ACC112 (cell line): ENCODE measurements around the gene LGR5.
"Not testable (repeated sequence)": the region's sequence is repeated elsewhere in the genome, so short reads cannot be mapped to it uniquely, and the experiment has no call there.

Source experiments
- H2AFZ ChIP-seq: fragments of 200-600 bp; sonication (generic); one replicate; pipeline ENCODE4 v1.6.0; 2017; ENCODE audit warnings: antibody characterized with exemption, low read length; ENCODE audit not compliant: unreplicated experiment
- H3K27ac ChIP-seq: fragments of 200-600 bp; sonication (generic); 2 replicates; pipeline ENCODE4 v1.5.1; 2014; ENCODE audit warnings: low read depth, mild to moderate bottlenecking, antibody characterized with exemption, low read length, moderate library complexity
- H3K27me3 ChIP-seq: fragments of 200-600 bp; sonication (generic); 2 replicates; pipeline ENCODE4 v1.6.1; 2014; ENCODE audit warnings: mild to moderate bottlenecking, antibody characterized with exemption, low read length, moderate library complexity, mixed read lengths; ENCODE audit not compliant: insufficient read depth
- H3K36me3 ChIP-seq: fragments of 200-600 bp; sonication (generic); 2 replicates; pipeline ENCODE4 v1.6.1; 2016; ENCODE audit warnings: mild to moderate bottlenecking, antibody characterized with exemption, low read length, moderate library complexity, mixed read lengths; ENCODE audit not compliant: insufficient read depth
- H3K4me1 ChIP-seq: fragments of 200-600 bp; sonication (generic); one replicate; pipeline ENCODE4 v1.6.1; 2016; ENCODE audit warnings: low read length, mixed read lengths; ENCODE audit not compliant: insufficient read depth, unreplicated experiment, control insufficient read depth
- H3K4me3 ChIP-seq: fragments of 200-600 bp; sonication (generic); 2 replicates; pipeline ENCODE4 v1.5.1; 2014; ENCODE audit warnings: mild to moderate bottlenecking, low read depth, low read length
- H3K79me2 ChIP-seq: fragments of 200-600 bp; sonication (generic); one replicate; pipeline ENCODE4 v1.6.0; 2016; ENCODE audit warnings: low read length; ENCODE audit not compliant: control insufficient read depth, unreplicated experiment, insufficient read depth

Gene LGR5

GRCh38 chr12:71475280-71475679 is 35.7 kb downstream of the LGR5 start:
- no peaks in the 10 kb centered on the region for H3K36me3 ChIP-seq
- no peaks in the 10 kb centered on the region for H3K79me2 ChIP-seq
- H3K27me3 ChIP-seq = no peaks in the 10 kb centered on the region
- H3K4me3 ChIP-seq = no peak overlapping the region
- no peak overlapping the region for H2AFZ ChIP-seq
- H3K27ac ChIP-seq = no peak overlapping the region
- peaks cover 6% of the 10 kb centered on the region for H3K4me1 ChIP-seq

- Histone ChIP-seq H3K27ac (peak overlapping the region; percentile 28), H3K36me3 (no peaks in the 10 kb centered on the region), H3K4me1 (peaks cover 6% of the 10 kb centered on the region), H2AFZ (no peak overlapping the region), H3K4me3 (no peak overlapping the region), H3K27me3 (no peaks in the 10 kb centered on the region), H3K79me2 (no peaks in the 10 kb centered on the region)
Observed at GRCh38 chr12:71476513-71476912, 36.9 kb downstream of the LGR5 start.

DNA sequence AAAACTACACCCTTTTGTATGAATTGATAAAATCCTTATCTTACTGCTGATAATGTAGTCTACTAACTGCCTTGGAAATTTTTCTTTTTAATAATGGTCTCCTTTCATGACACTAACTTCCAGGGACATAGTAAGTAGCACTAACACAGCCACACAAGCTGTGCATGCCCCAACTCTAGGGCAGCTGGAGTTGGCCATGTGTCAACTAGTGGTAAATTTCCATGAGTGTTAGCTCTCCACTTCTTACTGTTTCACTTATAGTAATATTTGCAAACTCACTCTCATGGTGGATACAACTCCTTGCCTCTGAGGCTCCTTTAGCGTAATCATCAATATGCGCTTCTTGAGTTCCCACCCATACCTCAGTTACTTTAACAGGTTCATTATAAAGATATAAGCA is 38.0 kb downstream of the LGR5 start:
- Histone ChIP-seq H3K79me2 (no peaks in the 10 kb centered on the region), H3K4me3 (no peak overlapping the region), H2AFZ (no peak overlapping the region), H3K4me1 (peaks cover 6% of the 10 kb centered on the region), H3K36me3 (no peaks in the 10 kb centered on the region), H3K27me3 (peaks cover 4% of the 10 kb centered on the region), H3K27ac (no peak overlapping the region)

GRCh38 chr12:71478270-71478669 is 38.7 kb downstream of the LGR5 start:
- Histone ChIP-seq H3K27ac (no peak overlapping the region), H3K4me1 (peaks cover 6% of the 10 kb centered on the region), H2AFZ (no peak overlapping the region), H3K27me3 (peaks cover 10% of the 10 kb centered on the region), H3K79me2 (no peaks in the 10 kb centered on the region), H3K36me3 (no peaks in the 10 kb centered on the region), H3K4me3 (no peak overlapping the region)

- H3K36me3 ChIP-seq = no peaks in the 10 kb centered on the region
- peak overlapping the region; percentile 51; the same call in 1 of the 2 replicates for H3K4me3 ChIP-seq
- H3K27ac ChIP-seq = no peak overlapping the region
- H3K27me3 ChIP-seq = peaks cover 23% of the 10 kb centered on the region
- H3K79me2 ChIP-seq = no peaks in the 10 kb centered on the region
- no peaks in the 10 kb centered on the region for H3K4me1 ChIP-seq
- no peak overlapping the region for H2AFZ ChIP-seq
Observed at GRCh38 chr12:71484272-71484905, 44.8 kb downstream of the LGR5 start.

- H3K79me2 ChIP-seq, H3K27me3 ChIP-seq, H3K4me1 ChIP-seq, H3K4me3 ChIP-seq, H3K27ac ChIP-seq, H2AFZ ChIP-seq, H3K36me3 ChIP-seq: not testable (repeated sequence)
Observed at GRCh38 chr12:71490844-71491243, 51.2 kb downstream of the LGR5 start.

GRCh38 chr12:71492604-71493003 is 53.0 kb downstream of the LGR5 start:
- Histone ChIP-seq H3K4me3 (no peak overlapping the region), H2AFZ (no peak overlapping the region), H3K27ac (no peak overlapping the region), H3K36me3 (no peaks in the 10 kb centered on the region), H3K4me1 (no peaks in the 10 kb centered on the region), H3K27me3 (peaks cover 3% of the 10 kb centered on the region; the same call in 1 of the 2 replicates), H3K79me2 (no peaks in the 10 kb centered on the region)

- H2AFZ ChIP-seq = no peak overlapping the region
- peaks cover 18% of the 10 kb centered on the region; the same call in 1 of the 2 replicates for H3K27me3 ChIP-seq
- no peaks in the 10 kb centered on the region for H3K4me1 ChIP-seq
- H3K4me3 ChIP-seq = no peak overlapping the region
- H3K79me2 ChIP-seq = no peaks in the 10 kb centered on the region
- H3K27ac ChIP-seq = no peak overlapping the region
- no peaks in the 10 kb centered on the region for H3K36me3 ChIP-seq
Observed at GRCh38 chr12:71499834-71500233, 60.2 kb downstream of the LGR5 start.

- Histone ChIP-seq H3K36me3 (no peaks in the 10 kb centered on the region), H3K27me3 (peaks cover 17% of the 10 kb centered on the region), H3K79me2 (no peaks in the 10 kb centered on the region), H3K4me1 (no peaks in the 10 kb centered on the region), H2AFZ (no peak overlapping the region), H3K4me3 (no peak overlapping the region), H3K27ac (no peak overlapping the region)
Observed at GRCh38 chr12:71503579-71504391, 64.2 kb downstream of the LGR5 start.

DNA sequence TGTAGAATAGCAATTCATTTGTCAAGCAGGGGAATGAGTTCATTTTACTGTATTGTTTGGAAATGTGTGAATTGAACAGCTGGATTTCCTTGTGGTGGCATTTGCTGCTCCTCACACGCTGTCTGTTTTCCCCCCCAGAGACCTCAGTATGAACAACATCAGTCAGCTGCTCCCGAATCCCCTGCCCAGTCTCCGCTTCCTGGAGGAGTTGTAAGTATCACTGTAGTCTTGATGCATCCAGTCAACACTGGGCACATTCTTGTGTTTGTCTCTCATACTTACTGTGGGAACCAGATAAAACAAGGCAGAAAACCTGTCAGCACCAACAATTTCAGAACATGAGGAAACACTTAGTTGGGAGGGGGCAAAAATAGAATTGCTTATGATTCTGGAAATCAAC is 64.9 kb downstream of the LGR5 start:
- Histone ChIP-seq H3K4me3 (no peak overlapping the region), H3K27me3 (peaks cover 13% of the 10 kb centered on the region), H3K27ac (no peak overlapping the region), H3K36me3 (no peaks in the 10 kb centered on the region), H3K4me1 (no peaks in the 10 kb centered on the region), H3K79me2 (no peaks in the 10 kb centered on the region), H2AFZ (no peak overlapping the region)

DNA sequence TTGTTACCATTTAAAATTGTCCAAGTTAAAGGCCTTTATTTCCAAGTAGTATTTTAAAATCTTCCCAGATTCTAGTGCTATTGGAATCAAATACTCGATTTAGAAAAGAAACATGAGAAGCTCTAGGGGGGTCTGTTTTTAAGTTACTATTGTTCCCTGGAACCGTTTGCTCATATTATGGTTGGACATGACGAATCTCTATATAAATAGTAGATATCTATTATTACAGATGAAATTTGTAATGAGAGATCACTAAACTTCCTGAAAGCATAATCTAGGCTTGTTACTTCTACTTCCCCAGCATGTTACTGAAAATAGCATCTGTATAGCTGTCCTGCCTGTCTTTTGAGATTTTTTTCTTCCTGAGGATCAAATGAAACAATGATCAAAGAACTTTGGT is 70.1 kb downstream of the LGR5 start:
- H3K27me3 ChIP-seq = peaks cover 11% of the 10 kb centered on the region
- no peak overlapping the region for H3K4me3 ChIP-seq
- no peaks in the 10 kb centered on the region for H3K4me1 ChIP-seq
- no peak overlapping the region for H3K27ac ChIP-seq
- no peaks in the 10 kb centered on the region for H3K36me3 ChIP-seq
- no peaks in the 10 kb centered on the region for H3K79me2 ChIP-seq
- no peak overlapping the region for H2AFZ ChIP-seq
